ENCODE results near the gene TPD52L1. TPM values are rescaled to one million over a fixed set of nuclear protein-coding genes. Genes with fewer than 3 reads are reported as not detected.

The TPD52L1 gene
- total and polyA plus RNA-seq, 2 donors (not counting 1 experiment from before 2014, with no cell fraction given), result not detected

GRCh38 chr6:125213939-125214338 lies 60.4 kb downstream of the TPD52L1 start:
- ChIA-PET POLR2A (no interaction called here), CTCF (no interaction called here)
- 85% methylated on average over 3 of the region's 3 CpGs for WGBS (ENCODE audit: insufficient coverage)
- no peak overlapping the region for H3K4me3 Mint-ChIP-seq
- Histone ChIP-seq H3K27me3 (replicated peaks in 1 of 4; ENCODE audit: control extremely low read depth in 1 of 4, control insufficient read depth in 3 of 4, insufficient read depth in 4 of 4, low read length in 3 of 4) (no peaks in the 10 kb centered on the region), H3K27ac (ENCODE audit: low read length in 2 of 2) (no peak overlapping the region), H3K9me3 (ENCODE audit: control extremely low read depth in 1 of 3, control insufficient read depth in 2 of 3, insufficient read depth in 1 of 3, low read length in 2 of 3) (no peaks in the 10 kb centered on the region), H3K36me3 (replicated peaks in 1 of 2; ENCODE audit: control extremely low read depth in 1 of 2, control insufficient read depth in 1 of 2, extremely low read depth in 1 of 2, insufficient read depth in 2 of 2, low read length in 1 of 2) (no peaks in the 10 kb centered on the region), H3K79me2 (ENCODE audit: control insufficient read depth, insufficient read depth, low read length) (no peaks in the 10 kb centered on the region), H2AFZ (ENCODE audit: insufficient read depth, low read depth, low read length, poor library complexity, severe bottlenecking) (no peak overlapping the region), H3K4me1 (ENCODE audit: control insufficient read depth in 2 of 2, insufficient read depth in 2 of 2, low read length in 2 of 2) (no peaks in the 10 kb centered on the region), H3K4me3 (ENCODE audit: control extremely low read depth in 1 of 5, extremely low read depth in 1 of 5, insufficient read depth in 1 of 5, low read depth in 2 of 5, low read length in 4 of 5) (no peak overlapping the region), H3K9ac (ENCODE audit: low read length) (no peak overlapping the region), H4K20me1 (ENCODE audit: control insufficient read depth, insufficient read depth, low read length, poor library complexity, severe bottlenecking) (no peaks in the 10 kb centered on the region), H3K4me2 (replicated peaks; ENCODE audit: low read depth, low read length, poor library complexity, severe bottlenecking) (no peak overlapping the region)
- no peak overlapping the region for H3K27ac Mint-ChIP-seq
- H3K9me3 Mint-ChIP-seq (ENCODE audit: insufficient read depth), result no peaks in the 10 kb centered on the region
- no peaks in the 10 kb centered on the region for H3K4me1 Mint-ChIP-seq
- no peak for DNase-seq
- peaks cover 13% of the 10 kb centered on the region for H3K27me3 Mint-ChIP-seq
- ATAC-seq (ENCODE audit: low read depth), result no peak
- intact Hi-C loops (cut with micrococcal nuclease), result no loop called here
- no peak for TF ChIP-seq EZH2 (IDR thresholded peaks at IDR 0.05; ENCODE audit: borderline replicate concordance, insufficient read depth, low read depth, low read length, poor library complexity, severe bottlenecking)
- TF ChIP-seq CTCF (IDR thresholded peaks at IDR 0.05), result no peak

- ChIA-PET CTCF (no interaction called here), POLR2A (no interaction called here)
- H3K27ac ChIP-seq (ENCODE audit: low read length in 2 of 2), result no peak overlapping the region
Observed at GRCh38 chr6:125215252-125215819, 61.8 kb downstream of the TPD52L1 start.

More at GRCh38 chr6:125215252-125215819, 61.8 kb downstream of the TPD52L1 start:
- Histone ChIP-seq H3K4me1 (ENCODE audit: control insufficient read depth in 2 of 2, insufficient read depth in 2 of 2, low read length in 2 of 2) (no peaks in the 10 kb centered on the region), H3K4me2 (replicated peaks; ENCODE audit: low read depth, low read length, poor library complexity, severe bottlenecking) (no peak overlapping the region), H2AFZ (ENCODE audit: insufficient read depth, low read depth, low read length, poor library complexity, severe bottlenecking) (no peak overlapping the region), H3K27me3 (replicated peaks in 1 of 4; ENCODE audit: control extremely low read depth in 1 of 4, control insufficient read depth in 3 of 4, insufficient read depth in 4 of 4, low read length in 3 of 4) (no peaks in the 10 kb centered on the region), H3K36me3 (replicated peaks in 1 of 2; ENCODE audit: control extremely low read depth in 1 of 2, control insufficient read depth in 1 of 2, extremely low read depth in 1 of 2, insufficient read depth in 2 of 2, low read length in 1 of 2) (no peaks in the 10 kb centered on the region), H4K20me1 (ENCODE audit: control insufficient read depth, insufficient read depth, low read length, poor library complexity, severe bottlenecking) (no peaks in the 10 kb centered on the region), H3K4me3 (ENCODE audit: control extremely low read depth in 1 of 5, extremely low read depth in 1 of 5, insufficient read depth in 1 of 5, low read depth in 2 of 5, low read length in 4 of 5) (no peak overlapping the region), H3K9ac (ENCODE audit: low read length) (no peak overlapping the region), H3K9me3 (ENCODE audit: control extremely low read depth in 1 of 3, control insufficient read depth in 2 of 3, insufficient read depth in 1 of 3, low read length in 2 of 3) (no peaks in the 10 kb centered on the region), H3K79me2 (ENCODE audit: control insufficient read depth, insufficient read depth, low read length) (no peaks in the 10 kb centered on the region)
- Mint-ChIP-seq H3K27ac (no peak overlapping the region), H3K9me3 (ENCODE audit: insufficient read depth) (no peaks in the 10 kb centered on the region), H3K4me1 (no peaks in the 10 kb centered on the region), H3K4me3 (no peak overlapping the region), H3K27me3 (peaks cover 13% of the 10 kb centered on the region)
- intact Hi-C loops (cut with micrococcal nuclease), result no loop called here
- 80% methylated on average over 2 of the region's 4 CpGs for WGBS (ENCODE audit: insufficient coverage)
- no peak for TF ChIP-seq CTCF (IDR thresholded peaks at IDR 0.05)
- no peak for TF ChIP-seq EZH2 (IDR thresholded peaks at IDR 0.05; ENCODE audit: borderline replicate concordance, insufficient read depth, low read depth, low read length, poor library complexity, severe bottlenecking)
- DNase-seq, result no peak
- ATAC-seq (ENCODE audit: low read depth), result no peak
